Testis (tissue), 3 donors: ENCODE results near the gene CROCC2. TPM values are rescaled to one million over a fixed set of nuclear protein-coding genes. Genes with fewer than 3 reads are reported as not detected.
A peak's percentile ranks its signal among the peaks of the same experiment; 100 is the strongest.

Source experiments
- DNase-seq: peaks from one replicate; pipeline ENCODE4 v3.0.0-alpha.2; 2019
- H3K27ac ChIP-seq, 2 donors: fragments of 200-600 bp; sonication (generic); one replicate each; pipeline ENCODE4 v1.5.1; 2019
- H3K27me3 ChIP-seq: fragments of 200-600 bp; sonication (generic); one replicate; pipeline ENCODE4 v1.5.1; 2019
- H3K36me3 ChIP-seq: fragments of 200-600 bp; sonication (generic); one replicate; pipeline ENCODE4 v1.5.1; 2017; ENCODE audit warnings: low read depth; ENCODE audit errors: missing control alignments
- H3K4me1 ChIP-seq: fragments of 200-600 bp; sonication (generic); one replicate; pipeline ENCODE4 v1.5.1; 2019
- H3K4me3 ChIP-seq, 2 donors: fragments of 200-600 bp; sonication (generic); one replicate each; pipeline ENCODE4 v1.5.1; 2017 to 2019
- H3K9me3 ChIP-seq: fragments of 200-600 bp; sonication (generic); one replicate; pipeline ENCODE4 v1.5.1; 2017
- CTCF ChIP-seq, 3 experiments: fragments of 450-650 bp in 2 of 3; fragments of 200-600 bp in 1 of 3; sonication (generic) in 1 of 3; IDR thresholded peaks; one replicate each; pipeline ENCODE4 v1.5.1; 2016 to 2019; ENCODE audit warnings: antibody characterized with exemption in 3 of 3, mild to moderate bottlenecking in 2 of 3, moderate library complexity in 1 of 3
- POLR2A ChIP-seq: fragments of 450-650 bp; IDR thresholded peaks from one replicate; pipeline ENCODE4 v1.6.1; 2017; ENCODE audit warnings: antibody characterized with exemption, mild to moderate bottlenecking, moderate library complexity
- WGBS, 2 donors: methylation state at CpG; one replicate each; pipeline ENCODE4 v1.1.5; 2018; 5-methylcytosine and 5-hydroxymethylcytosine counted together
- intact Hi-C: fragments of 100-400 bp; cut with DNase I; formaldehyde crosslinking; loops from one replicate; pipeline ENCODE4 v1.15.1; 2023; ENCODE audit warnings: low total_unique reads
- polyA plus RNA-seq: library from polyadenylated mRNA; stranded (reverse); fragments of 350-450 nt; fragmentation: Illumina TruSeq; extraction: RNeasy Lipid Tissue Mini Kit (QIAGEN cat#74804); gene quantifications from one replicate; pipeline ENCODE4 v1.2.3, GENCODE V29; 2014; ENCODE audit warnings: low read depth, low replicate concordance; ENCODE audit not compliant: insufficient read depth
- total RNA-seq, 2 donors: library from RNA; depleted of rRNA; stranded (reverse); fragments of >200 nt; gene quantifications; one replicate each; pipeline ENCODE4 v1.2.3, GENCODE V29; 2016

The CROCC2 gene
- total and polyA plus RNA-seq, 3 donors from 2014 or later: 0.43 to 0.55 (median 0.51) TPM

DNA sequence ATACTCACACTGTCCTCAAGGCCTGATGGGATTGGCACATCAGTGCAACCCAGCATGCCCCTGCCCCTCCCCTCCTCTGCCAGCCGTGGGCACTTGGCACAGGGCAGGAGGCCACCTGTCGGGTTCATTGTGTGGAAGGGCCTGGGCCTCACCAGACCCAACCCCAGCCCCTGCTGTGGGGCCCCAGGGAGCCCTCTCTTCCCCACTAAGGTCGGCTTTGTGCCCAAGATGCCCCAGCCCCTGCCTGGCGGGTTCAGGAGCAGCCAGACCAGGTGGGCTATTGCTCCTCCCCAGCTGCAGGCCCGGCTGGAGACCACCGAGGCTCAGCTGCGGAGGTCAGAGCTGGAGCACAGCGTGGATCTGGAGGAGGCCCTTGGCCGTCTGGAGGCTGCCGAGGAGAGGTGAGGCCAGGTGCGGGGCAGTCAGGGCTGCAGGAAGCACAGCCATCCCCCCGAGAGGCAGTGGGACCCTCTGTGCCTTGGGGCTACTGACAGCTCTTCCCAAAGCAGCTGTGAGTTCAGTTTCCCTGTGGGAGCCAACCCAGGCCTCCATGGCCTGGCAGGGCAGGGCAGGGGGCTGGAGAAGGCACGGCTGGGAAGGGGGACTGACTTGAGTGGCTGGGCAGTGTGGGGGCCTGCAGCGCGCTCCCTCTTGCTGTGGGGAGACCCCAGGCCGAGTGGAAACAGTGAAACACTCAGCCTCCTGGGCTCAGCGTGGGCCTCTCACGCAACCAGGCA is 16.3 kb downstream of the CROCC2 start:
- no peaks in the 10 kb centered on the region for H3K36me3 ChIP-seq
- no peaks in the 10 kb centered on the region for H3K27me3 ChIP-seq
- H3K9me3 ChIP-seq: no peaks in the 10 kb centered on the region
- no peak for DNase-seq
- intact Hi-C loops: no loop called here
- H3K4me3 ChIP-seq: no peak overlapping the region
- 88 to 100% methylated on average over 5 to 18 of the region's 18 CpGs for WGBS, 2 donors
- H3K27ac ChIP-seq: no peak overlapping the region
- TF ChIP-seq CTCF (IDR thresholded peaks at IDR 0.05) (no peak), POLR2A (no peak)
- H3K4me1 ChIP-seq: no peaks in the 10 kb centered on the region

DNA sequence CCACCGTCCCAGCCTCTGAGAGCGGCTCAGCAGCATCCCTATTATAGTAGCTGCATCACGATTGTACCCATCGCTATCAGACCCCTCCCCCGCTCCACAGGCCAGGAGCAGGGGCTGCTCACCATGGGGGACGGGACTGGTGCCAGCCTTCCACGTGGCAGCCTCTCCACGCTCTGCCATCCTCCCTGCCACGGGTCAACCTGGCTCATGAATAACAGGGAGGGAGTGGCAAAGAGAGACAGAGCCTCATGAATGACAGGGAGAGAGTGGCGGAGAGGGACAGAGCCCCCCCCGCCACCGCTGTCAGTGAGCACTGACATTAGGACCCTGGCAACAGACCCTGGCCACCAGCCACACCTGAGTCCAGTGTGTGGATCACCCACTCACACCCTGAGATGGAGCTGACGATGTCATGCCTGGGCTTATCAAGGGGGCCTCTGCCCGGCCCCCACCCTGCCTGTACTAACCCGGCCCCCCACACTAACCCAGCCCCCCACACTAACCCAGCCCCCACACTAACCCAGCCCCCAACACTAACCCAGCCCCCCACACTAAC is 16.9 kb downstream of the CROCC2 start:
- intact Hi-C loops: no loop called here
- Histone ChIP-seq H3K4me1 (no peaks in the 10 kb centered on the region), H3K36me3 (no peaks in the 10 kb centered on the region), H3K4me3 (no peak overlapping the region), H3K9me3 (no peaks in the 10 kb centered on the region), H3K27ac (no peak overlapping the region), H3K27me3 (no peaks in the 10 kb centered on the region)
- WGBS, 2 donors: 56 to 63% methylated on average over 9 to 14 of the region's 15 CpGs
- no peak for TF ChIP-seq POLR2A
- peak; percentile 12 for DNase-seq

- TF ChIP-seq CTCF (IDR thresholded peaks at IDR 0.05) (no peak), POLR2A (no peak)
Observed at GRCh38 chr2:240925191-240925567, 19.0 kb downstream of the CROCC2 start.

DNA sequence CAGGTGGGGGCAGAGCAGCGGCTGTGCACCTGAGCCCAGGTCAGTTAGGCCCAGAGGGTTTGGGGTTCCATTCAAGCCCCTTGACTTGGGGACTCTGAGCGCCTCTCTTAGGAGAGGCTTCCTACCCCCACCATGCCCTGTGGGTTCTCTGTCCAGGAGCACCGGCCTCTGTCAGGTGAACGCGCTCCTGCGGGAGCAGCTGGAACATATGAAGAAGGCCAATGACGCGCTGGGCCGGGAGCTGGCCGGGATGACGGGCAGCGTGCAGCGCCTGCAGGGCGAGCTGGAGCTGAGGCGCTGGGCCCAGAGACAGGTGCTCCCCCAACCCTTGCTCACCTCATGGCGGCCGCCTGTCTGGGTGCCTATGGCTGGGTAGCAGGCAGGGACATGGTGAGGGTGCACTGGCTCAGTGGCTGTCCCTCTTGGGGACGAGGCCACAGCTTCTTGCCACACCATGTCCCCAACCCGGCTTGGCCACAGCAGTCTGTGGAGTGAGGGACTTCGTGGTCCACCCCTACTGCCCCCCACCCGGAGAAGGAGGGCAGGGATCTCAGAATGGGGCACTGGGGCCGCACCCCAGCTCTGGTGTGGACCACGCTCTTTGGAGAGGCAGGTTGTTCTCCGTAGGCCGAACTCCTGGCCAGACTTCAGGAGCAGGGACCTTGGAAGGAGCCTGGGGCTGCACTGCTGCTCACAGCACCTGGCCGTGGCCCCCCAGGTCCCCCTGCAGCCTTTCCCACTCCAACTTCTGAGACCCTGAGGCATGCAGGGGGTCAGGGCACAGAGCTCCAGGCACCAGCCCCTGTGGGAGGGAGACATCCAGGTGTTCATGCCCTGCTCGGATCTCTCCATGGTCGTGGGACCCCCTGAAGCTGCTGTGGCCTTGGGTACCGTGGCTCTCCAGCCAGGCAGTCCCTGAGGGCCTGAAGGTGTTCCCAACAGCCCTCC is 19.7 kb downstream of the CROCC2 start:
- WGBS, 2 donors: 92% methylated on average over 9 to 29 of the region's 29 CpGs
- Histone ChIP-seq H3K27me3 (no peaks in the 10 kb centered on the region), H3K27ac (no peak overlapping the region), H3K4me3 (no peak overlapping the region), H3K36me3 (no peaks in the 10 kb centered on the region), H3K9me3 (no peaks in the 10 kb centered on the region), H3K4me1 (no peaks in the 10 kb centered on the region)
- intact Hi-C loops: no loop called here
- DNase-seq: peak; percentile 12
- TF ChIP-seq CTCF (IDR thresholded peaks at IDR 0.05) (no peak), POLR2A (no peak)

More at GRCh38 chr2:240925191-240925567, 19.0 kb downstream of the CROCC2 start:
- Histone ChIP-seq H3K4me1 (no peaks in the 10 kb centered on the region), H3K4me3 (no peak overlapping the region), H3K27me3 (no peaks in the 10 kb centered on the region), H3K36me3 (no peaks in the 10 kb centered on the region), H3K27ac (no peak overlapping the region), H3K9me3 (no peaks in the 10 kb centered on the region)
- intact Hi-C loops: no loop called here
- DNase-seq: peak; percentile 10
- 93 to 97% methylated on average over 7 to 14 of the region's 14 CpGs for WGBS, 2 donors
